Measurements from ENCODE around the gene MGAT5. TPM values are rescaled to one million over a fixed set of nuclear protein-coding genes. Genes with fewer than 3 reads are reported as not detected.

Gene MGAT5
- total RNA-seq, 2 experiments from 2014 or later, result 60.8 to 68.0 TPM

- no TSS peak for BruUV-seq (replicated peaks)
- CTCF ChIA-PET (ENCODE audit: unreplicated experiment), result interaction anchor here (0.7 kb wide), 1 partner anchor 284 kb away, joined by 3 read pairs; no protein-coding TSS in a partner anchor
These were observed 191.2 kb downstream of the MGAT5 start for GRCh38 chr2:134445116-134445515.

DNA sequence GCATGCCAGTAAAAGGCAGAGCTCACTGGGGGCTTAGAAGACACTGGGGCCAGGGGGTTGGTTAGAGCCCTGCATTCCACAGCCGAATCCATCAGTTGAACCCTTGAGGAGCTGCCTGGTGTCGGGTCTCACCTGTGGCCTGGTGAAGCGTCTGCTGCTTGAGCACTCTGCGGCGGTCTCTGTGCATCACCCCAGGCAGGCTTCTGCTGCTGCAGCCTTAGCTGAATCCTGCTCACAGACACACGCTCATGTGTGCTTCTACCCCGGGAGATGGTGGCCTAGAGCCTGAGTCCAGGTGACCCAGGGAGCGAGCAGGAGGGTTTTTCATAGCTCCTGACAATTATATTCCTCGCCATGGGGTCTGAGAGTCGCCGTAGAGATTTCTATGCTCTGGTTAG, 192.1 kb downstream of the MGAT5 start:
- peaks cover 26% of the 10 kb centered on the region; the same call in 1 of the 2 replicates for H3K36me3 ChIP-seq (ENCODE audit: insufficient read depth, low read length)
- TF ChIP-seq, protein P1, sequence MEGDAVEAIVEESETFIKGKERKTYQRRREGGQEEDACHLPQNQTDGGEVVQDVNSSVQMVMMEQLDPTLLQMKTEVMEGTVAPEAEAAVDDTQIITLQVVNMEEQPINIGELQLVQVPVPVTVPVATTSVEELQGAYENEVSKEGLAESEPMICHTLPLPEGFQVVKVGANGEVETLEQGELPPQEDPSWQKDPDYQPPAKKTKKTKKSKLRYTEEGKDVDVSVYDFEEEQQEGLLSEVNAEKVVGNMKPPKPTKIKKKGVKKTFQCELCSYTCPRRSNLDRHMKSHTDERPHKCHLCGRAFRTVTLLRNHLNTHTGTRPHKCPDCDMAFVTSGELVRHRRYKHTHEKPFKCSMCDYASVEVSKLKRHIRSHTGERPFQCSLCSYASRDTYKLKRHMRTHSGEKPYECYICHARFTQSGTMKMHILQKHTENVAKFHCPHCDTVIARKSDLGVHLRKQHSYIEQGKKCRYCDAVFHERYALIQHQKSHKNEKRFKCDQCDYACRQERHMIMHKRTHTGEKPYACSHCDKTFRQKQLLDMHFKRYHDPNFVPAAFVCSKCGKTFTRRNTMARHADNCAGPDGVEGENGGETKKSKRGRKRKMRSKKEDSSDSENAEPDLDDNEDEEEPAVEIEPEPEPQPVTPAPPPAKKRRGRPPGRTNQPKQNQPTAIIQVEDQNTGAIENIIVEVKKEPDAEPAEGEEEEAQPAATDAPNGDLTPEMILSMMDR (conservative IDR thresholded peaks at IDR 0.05; ENCODE audit: low read length), result no peak
- TF ChIP-seq EZH2phosphoT487 (IDR thresholded peaks at IDR 0.05; ENCODE audit: borderline replicate concordance, low read depth, low read length), result no peak
- DNase-seq (ENCODE audit: low spot score), result no peak
- no peak overlapping the region for H2AFZ ChIP-seq (ENCODE audit: low read length)
- H3K9me3 ChIP-seq (ENCODE audit: low read length), result no peaks in the 10 kb centered on the region
- intact Hi-C loops (cut with micrococcal nuclease; ENCODE audit: unreplicated experiment), result no loop called here
- ChIA-PET CTCF (ENCODE audit: unreplicated experiment) (no interaction called here), POLR2A (no interaction called here)
- H3K27ac ChIP-seq (ENCODE audit: low read depth, low read length, poor library complexity, severe bottlenecking), result no peak overlapping the region
- no peak overlapping the region for H3K4me2 ChIP-seq (ENCODE audit: low read length)
- H3K4me1 ChIP-seq (ENCODE audit: insufficient read depth, low read length, poor library complexity, severe bottlenecking), result no peaks in the 10 kb centered on the region
- no peaks in the 10 kb centered on the region for H3K79me2 ChIP-seq (ENCODE audit: insufficient read depth, low read depth, low read length)
- no TSS peak for BruUV-seq (replicated peaks)
- no peaks in the 10 kb centered on the region for H3K9me2 ChIP-seq (ENCODE audit: insufficient read depth, low read length)
- no peak overlapping the region for H3K4me3 ChIP-seq (ENCODE audit: low read depth, low read length, poor library complexity, severe bottlenecking)
- no peaks in the 10 kb centered on the region for H4K20me1 ChIP-seq (ENCODE audit: insufficient read depth, low read length)

More at GRCh38 chr2:134445116-134445515, 191.2 kb downstream of the MGAT5 start:
- H4K20me1 ChIP-seq (ENCODE audit: insufficient read depth, low read length), result no peaks in the 10 kb centered on the region
- no peaks in the 10 kb centered on the region for H3K9me3 ChIP-seq (ENCODE audit: low read length)
- H3K9me2 ChIP-seq (ENCODE audit: insufficient read depth, low read length), result no peaks in the 10 kb centered on the region
- DNase-seq (ENCODE audit: low spot score), result no peak
- no peak overlapping the region for H3K4me2 ChIP-seq (ENCODE audit: low read length)
- no peak overlapping the region for H3K27ac ChIP-seq (ENCODE audit: low read depth, low read length, poor library complexity, severe bottlenecking)
- no peaks in the 10 kb centered on the region for H3K79me2 ChIP-seq (ENCODE audit: insufficient read depth, low read depth, low read length)
- POLR2A ChIA-PET, result no interaction called here
- no peaks in the 10 kb centered on the region for H3K4me1 ChIP-seq (ENCODE audit: insufficient read depth, low read length, poor library complexity, severe bottlenecking)
- no peak overlapping the region for H3K4me3 ChIP-seq (ENCODE audit: low read depth, low read length, poor library complexity, severe bottlenecking)
- TF ChIP-seq EZH2phosphoT487 (IDR thresholded peaks at IDR 0.05; ENCODE audit: borderline replicate concordance, low read depth, low read length), result no peak
- TF ChIP-seq, protein P1 (conservative IDR thresholded peaks at IDR 0.05; ENCODE audit: low read length), result no peak
- intact Hi-C loops (cut with micrococcal nuclease; ENCODE audit: unreplicated experiment), result no loop called here
- peaks cover 26% of the 10 kb centered on the region; the same call in 1 of the 2 replicates for H3K36me3 ChIP-seq (ENCODE audit: insufficient read depth, low read length)
- no peak overlapping the region for H2AFZ ChIP-seq (ENCODE audit: low read length)

GRCh38 chr2:134446383-134447017, 192.6 kb downstream of the MGAT5 start:
- no peaks in the 10 kb centered on the region for H4K20me1 ChIP-seq (ENCODE audit: insufficient read depth, low read length)
- no TSS peak for BruUV-seq (replicated peaks)
- no peak overlapping the region for H3K4me3 ChIP-seq (ENCODE audit: low read depth, low read length, poor library complexity, severe bottlenecking)
- no peak overlapping the region for H3K27ac ChIP-seq (ENCODE audit: low read depth, low read length, poor library complexity, severe bottlenecking)
- no peaks in the 10 kb centered on the region for H3K9me2 ChIP-seq (ENCODE audit: insufficient read depth, low read length)
- no peaks in the 10 kb centered on the region for H3K4me1 ChIP-seq (ENCODE audit: insufficient read depth, low read length, poor library complexity, severe bottlenecking)
- no peak overlapping the region for H2AFZ ChIP-seq (ENCODE audit: low read length)
- peaks cover 26% of the 10 kb centered on the region; the same call in 1 of the 2 replicates for H3K36me3 ChIP-seq (ENCODE audit: insufficient read depth, low read length)
- H3K4me2 ChIP-seq (ENCODE audit: low read length), result no peak overlapping the region
- H3K79me2 ChIP-seq (ENCODE audit: insufficient read depth, low read depth, low read length), result no peaks in the 10 kb centered on the region
- POLR2A ChIA-PET, result interaction anchor here (0.6 kb wide), 1 partner anchor 1275 kb away, joined by 3 read pairs; no protein-coding TSS in a partner anchor
- intact Hi-C loops (cut with micrococcal nuclease; ENCODE audit: unreplicated experiment), result no loop called here
- TF ChIP-seq, protein P1 (conservative IDR thresholded peaks at IDR 0.05; ENCODE audit: low read length), result no peak
- TF ChIP-seq EZH2phosphoT487 (IDR thresholded peaks at IDR 0.05; ENCODE audit: borderline replicate concordance, low read depth, low read length), result no peak
- H3K9me3 ChIP-seq (ENCODE audit: low read length), result no peaks in the 10 kb centered on the region
- DNase-seq (ENCODE audit: low spot score), result no peak
- CTCF ChIA-PET (ENCODE audit: unreplicated experiment), result no interaction called here
